ENCODE results near the gene PLEKHJ1.

Gene PLEKHJ1

DNA sequence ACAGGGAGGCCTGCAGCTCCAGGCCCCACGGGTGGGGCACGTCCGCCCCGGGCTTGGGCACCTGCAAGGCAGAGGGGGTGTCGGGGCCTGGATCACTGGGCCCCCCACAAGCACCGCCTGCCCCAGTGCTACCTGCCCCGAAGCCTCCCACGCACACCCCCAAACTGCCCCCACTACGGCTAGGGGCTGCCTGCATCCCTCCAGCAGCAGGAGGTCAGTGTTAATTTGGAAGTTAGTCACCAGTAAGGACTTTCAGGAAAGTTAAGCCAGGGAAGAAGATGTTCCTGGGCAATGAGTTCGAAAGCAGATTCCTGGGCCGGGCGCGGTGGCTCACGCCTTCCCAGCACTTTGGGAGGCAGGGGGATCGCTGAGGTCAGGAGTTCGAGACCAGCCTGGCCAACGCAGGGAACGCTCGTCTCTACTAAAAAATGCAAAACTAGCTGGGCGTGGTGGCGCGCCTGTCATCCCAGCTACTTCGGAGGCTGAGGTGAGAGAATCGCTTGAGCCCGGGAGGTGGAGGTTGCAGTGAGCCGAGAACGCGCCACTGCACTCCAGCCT is 40.4 kb upstream of the PLEKHJ1 start:
- H3K36me3 ChIP-seq (ENCODE audit: control insufficient read depth, insufficient read depth, low read length), result peaks cover 13% of the 10 kb centered on the region
- WGBS (ENCODE audit: insufficient coverage, insufficient read length), result no CpG with 5 or more reads among the region's 28 CpGs
- peaks cover 6% of the 10 kb centered on the region for H3K4me1 ChIP-seq (ENCODE audit: control insufficient read depth, insufficient read depth, low read length)

DNA sequence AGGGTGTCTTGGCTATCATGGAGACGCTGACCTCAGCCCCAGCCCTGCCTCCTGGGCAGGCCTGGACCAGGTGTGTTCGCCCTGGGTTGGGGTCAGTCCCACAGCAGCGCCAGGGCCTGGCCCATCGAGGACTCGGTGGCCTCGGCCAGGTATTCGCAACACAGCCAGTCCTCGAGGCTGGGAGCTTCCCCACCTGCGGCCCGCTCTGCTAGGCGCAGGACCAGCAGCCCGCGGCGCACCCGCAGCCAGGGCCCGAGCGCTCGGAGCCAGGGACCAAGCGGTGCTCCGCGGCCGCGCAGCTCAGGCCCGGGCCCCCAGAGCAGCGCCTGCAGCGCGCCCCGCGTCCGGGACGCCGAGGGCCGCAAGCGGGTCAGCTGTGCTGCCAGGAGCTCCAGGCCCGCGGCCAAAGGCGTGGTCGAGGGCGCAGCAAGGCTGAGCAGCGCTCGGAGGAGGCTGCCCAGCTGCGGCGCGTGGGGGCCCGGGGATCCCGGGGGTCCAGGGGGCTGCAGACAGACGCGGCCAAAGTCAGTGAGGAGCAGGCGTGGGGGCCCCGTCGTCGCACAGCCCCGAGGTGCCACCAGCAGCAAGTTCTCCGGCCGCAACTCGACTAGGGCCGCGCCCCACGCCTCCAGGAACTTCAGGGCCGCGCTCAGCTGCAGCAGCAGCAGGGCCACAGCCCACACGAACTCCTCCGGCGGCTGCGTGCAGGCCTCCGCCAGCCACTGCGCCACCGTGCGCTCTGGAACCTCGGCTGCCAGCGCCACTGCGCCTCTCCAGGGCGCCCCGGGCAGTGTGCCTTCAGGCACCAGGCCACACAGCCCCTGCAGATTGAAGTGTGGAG is 39.7 kb upstream of the PLEKHJ1 start:
- Histone ChIP-seq H3K36me3 (ENCODE audit: control insufficient read depth, insufficient read depth, low read length) (peaks cover 13% of the 10 kb centered on the region), H3K4me1 (ENCODE audit: control insufficient read depth, insufficient read depth, low read length) (peaks cover 6% of the 10 kb centered on the region), H3K9me3 (ENCODE audit: control insufficient read depth, insufficient read depth, low read length) (no peaks in the 10 kb centered on the region), H3K27me3 (ENCODE audit: control insufficient read depth, insufficient read depth, low read length) (no peaks in the 10 kb centered on the region), H3K27ac (ENCODE audit: low read length) (no peak overlapping the region), H3K4me3 (ENCODE audit: low read length) (no peak overlapping the region)
- no CpG with 5 or more reads among the region's 74 CpGs for WGBS (ENCODE audit: insufficient coverage, insufficient read length)
- DNase-seq (ENCODE audit: low read depth, low spot score), result no peak

More for the DNA sequence above, 40.4 kb upstream of the PLEKHJ1 start:
- H3K9me3 ChIP-seq (ENCODE audit: control insufficient read depth, insufficient read depth, low read length), result no peaks in the 10 kb centered on the region
- no peak overlapping the region for H3K4me3 ChIP-seq (ENCODE audit: low read length)
- H3K27ac ChIP-seq (ENCODE audit: low read length), result no peak overlapping the region
- no peaks in the 10 kb centered on the region for H3K27me3 ChIP-seq (ENCODE audit: control insufficient read depth, insufficient read depth, low read length)
- no peak for DNase-seq (ENCODE audit: low read depth, low spot score)

DNA sequence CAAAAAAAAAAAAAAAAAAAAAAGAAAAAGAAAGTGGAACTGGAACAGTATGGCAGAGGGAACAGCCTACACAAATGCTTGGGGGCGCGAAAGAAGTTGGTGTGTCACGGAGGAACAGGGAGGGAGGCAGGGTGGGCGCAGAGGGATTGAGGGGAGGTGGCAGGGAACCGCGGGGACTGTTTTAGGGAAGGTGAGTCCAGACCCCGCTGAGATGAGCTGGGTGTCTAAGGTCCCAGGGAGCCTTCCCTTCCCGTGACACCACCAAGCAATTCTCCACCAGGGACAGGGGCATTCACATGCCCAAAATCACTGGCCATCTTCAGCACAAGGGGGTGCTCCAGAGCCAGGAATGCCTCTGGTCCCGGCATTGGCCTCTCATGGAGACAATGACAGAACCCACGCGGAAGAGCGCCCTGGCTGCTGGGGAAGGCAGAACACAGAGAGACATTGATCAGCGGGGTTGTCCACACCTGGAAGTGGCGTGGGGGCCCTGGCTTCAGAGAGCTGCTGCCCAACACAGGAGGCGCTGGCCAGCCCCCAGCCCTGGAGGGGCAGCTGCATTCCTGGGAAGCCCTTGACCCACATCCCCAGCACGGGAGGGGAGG is 38.9 kb upstream of the PLEKHJ1 start:
- H3K36me3 ChIP-seq (ENCODE audit: control insufficient read depth, insufficient read depth, low read length), result peaks cover 13% of the 10 kb centered on the region
- WGBS (ENCODE audit: insufficient coverage, insufficient read length), result no CpG with 5 or more reads among the region's 16 CpGs
- DNase-seq (ENCODE audit: low read depth, low spot score), result peak; percentile 68
- H3K9me3 ChIP-seq (ENCODE audit: control insufficient read depth, insufficient read depth, low read length), result no peaks in the 10 kb centered on the region
- H3K27me3 ChIP-seq (ENCODE audit: control insufficient read depth, insufficient read depth, low read length), result no peaks in the 10 kb centered on the region
- H3K27ac ChIP-seq (ENCODE audit: low read length), result no peak overlapping the region
- H3K4me3 ChIP-seq (ENCODE audit: low read length), result no peak overlapping the region
- H3K4me1 ChIP-seq (ENCODE audit: control insufficient read depth, insufficient read depth, low read length), result peaks cover 6% of the 10 kb centered on the region

DNA sequence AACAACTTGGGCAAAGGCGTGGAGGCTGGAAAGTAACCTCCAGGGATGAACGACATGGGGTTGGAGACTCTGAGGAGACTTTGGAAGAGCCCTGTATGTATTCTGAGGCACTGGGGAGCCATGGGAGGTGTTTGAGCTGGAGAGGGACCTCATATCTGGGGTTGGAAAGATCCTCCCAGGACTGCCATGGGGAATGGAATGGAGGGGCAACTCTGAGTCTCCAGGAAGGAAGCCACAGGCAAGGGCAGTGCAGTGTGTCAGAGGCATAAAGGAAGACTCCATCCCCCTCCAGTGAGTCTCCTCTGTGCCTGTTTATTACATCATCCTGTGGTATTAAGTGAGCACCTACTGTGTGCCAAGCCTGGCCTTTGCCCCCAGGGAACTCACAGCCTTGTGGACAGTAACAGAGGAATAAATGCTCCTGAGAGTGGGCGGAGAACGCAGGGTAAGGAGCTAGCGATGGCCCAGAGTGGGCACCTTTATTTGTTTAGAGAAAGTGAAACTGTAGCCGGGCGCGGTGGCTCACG is 38.1 kb upstream of the PLEKHJ1 start:
- Histone ChIP-seq H3K9me3 (ENCODE audit: control insufficient read depth, insufficient read depth, low read length) (no peaks in the 10 kb centered on the region), H3K27me3 (ENCODE audit: control insufficient read depth, insufficient read depth, low read length) (no peaks in the 10 kb centered on the region), H3K36me3 (ENCODE audit: control insufficient read depth, insufficient read depth, low read length) (peaks cover 13% of the 10 kb centered on the region), H3K4me3 (ENCODE audit: low read length) (no peak overlapping the region), H3K4me1 (ENCODE audit: control insufficient read depth, insufficient read depth, low read length) (peaks cover 6% of the 10 kb centered on the region), H3K27ac (ENCODE audit: low read length) (no peak overlapping the region)
- DNase-seq (ENCODE audit: low read depth, low spot score), result no peak
- no CpG with 5 or more reads among the region's 9 CpGs for WGBS (ENCODE audit: insufficient coverage, insufficient read length)

DNA sequence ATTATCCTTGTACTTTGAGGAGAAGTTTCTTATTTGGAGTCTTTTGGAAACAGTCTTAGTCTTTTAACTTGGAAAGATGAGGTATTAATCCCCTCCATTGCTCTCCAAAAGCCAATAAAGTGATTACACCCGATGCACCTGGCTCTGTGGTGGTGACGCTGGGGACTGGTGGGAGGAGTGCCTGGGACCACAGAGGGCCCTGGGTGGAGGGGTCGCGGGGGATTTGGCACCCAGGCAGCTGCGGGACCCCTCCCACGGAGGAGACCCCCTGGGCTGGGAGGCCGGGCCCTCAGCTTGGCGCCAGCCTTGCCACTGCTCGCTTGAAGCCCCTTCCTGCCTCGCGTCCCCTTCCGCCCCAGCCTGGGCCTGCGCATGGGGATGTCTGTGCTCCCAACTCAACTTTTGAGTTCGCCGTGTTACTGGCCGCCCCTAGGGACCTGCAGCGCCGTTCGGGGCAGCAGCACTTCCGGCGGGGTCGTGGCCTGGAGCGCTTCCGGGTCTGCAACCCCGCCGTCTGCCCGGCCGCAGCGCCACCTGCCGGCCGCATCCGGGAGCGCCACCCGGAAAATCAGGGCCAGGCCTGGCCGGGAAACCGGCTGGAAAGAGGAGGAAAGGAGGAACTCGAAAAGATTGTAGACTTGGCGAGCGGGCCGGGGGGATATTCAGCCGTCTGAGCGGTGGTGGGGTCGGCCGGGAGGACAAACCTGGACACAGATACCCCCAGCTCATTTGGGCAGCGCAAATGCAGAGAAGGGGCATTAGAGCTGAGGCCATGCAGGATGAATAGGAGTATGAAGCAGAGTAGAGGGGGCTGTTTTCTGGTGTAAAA is 37.4 kb upstream of the PLEKHJ1 start:
- WGBS (ENCODE audit: insufficient coverage, insufficient read length), result no CpG with 5 or more reads among the region's 45 CpGs
- Histone ChIP-seq H3K36me3 (ENCODE audit: control insufficient read depth, insufficient read depth, low read length) (peaks cover 13% of the 10 kb centered on the region), H3K4me3 (ENCODE audit: low read length) (no peak overlapping the region), H3K9me3 (ENCODE audit: control insufficient read depth, insufficient read depth, low read length) (no peaks in the 10 kb centered on the region), H3K4me1 (ENCODE audit: control insufficient read depth, insufficient read depth, low read length) (peaks cover 6% of the 10 kb centered on the region), H3K27ac (ENCODE audit: low read length) (no peak overlapping the region), H3K27me3 (ENCODE audit: control insufficient read depth, insufficient read depth, low read length) (no peaks in the 10 kb centered on the region)
- DNase-seq (ENCODE audit: low read depth, low spot score), result peak; percentile 66

DNA sequence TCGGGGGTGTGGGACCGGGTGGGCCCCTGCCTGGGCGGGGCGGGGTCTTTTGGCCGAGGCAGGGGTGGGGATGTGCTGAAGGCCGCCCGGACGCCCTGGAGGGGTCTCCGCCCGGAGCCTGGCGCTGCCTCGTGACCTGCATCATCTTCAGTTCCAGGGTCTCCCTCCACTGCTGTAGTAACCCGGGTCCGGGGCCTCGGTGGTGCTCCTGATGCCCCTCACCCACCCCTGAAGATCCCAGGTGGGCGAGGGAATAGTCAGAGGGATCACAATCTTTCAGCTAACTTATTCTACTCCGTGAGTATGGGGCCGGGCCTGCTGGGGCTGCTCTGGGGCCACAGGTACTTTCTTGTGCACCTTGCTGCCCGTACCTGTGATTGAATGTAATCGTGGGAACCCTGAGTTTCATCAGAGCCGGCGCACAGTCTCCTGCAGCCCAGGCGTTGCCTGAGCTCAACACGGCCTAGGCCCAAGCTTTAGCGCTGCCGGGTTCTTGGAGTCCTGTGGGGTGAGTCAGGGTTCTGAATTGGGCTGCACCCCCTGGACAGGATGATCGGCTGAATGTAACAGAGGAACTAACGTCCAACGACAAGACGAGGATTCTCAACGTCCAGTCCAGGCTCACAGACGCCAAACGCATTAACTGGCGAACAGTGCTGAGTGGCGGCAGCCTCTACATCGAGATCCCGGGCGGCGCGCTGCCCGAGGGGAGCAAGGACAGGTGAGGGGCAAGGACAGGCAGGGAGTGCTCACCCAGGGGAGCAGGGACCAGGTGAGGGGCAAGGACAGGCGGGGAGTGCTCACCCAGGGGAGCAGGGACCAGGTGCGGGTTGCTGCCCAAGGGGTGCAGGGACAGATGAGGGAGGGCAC is 35.3 kb upstream of the PLEKHJ1 start:
- Histone ChIP-seq H3K36me3 (ENCODE audit: control insufficient read depth, insufficient read depth, low read length) (peaks cover 13% of the 10 kb centered on the region), H3K4me1 (ENCODE audit: control insufficient read depth, insufficient read depth, low read length) (peaks cover 6% of the 10 kb centered on the region), H3K9me3 (ENCODE audit: control insufficient read depth, insufficient read depth, low read length) (no peaks in the 10 kb centered on the region), H3K27me3 (ENCODE audit: control insufficient read depth, insufficient read depth, low read length) (no peaks in the 10 kb centered on the region), H3K27ac (ENCODE audit: low read length) (no peak overlapping the region), H3K4me3 (ENCODE audit: low read length) (peak overlapping the region; percentile 97; the same call in 1 of the 2 replicates)
- DNase-seq (ENCODE audit: low read depth, low spot score), result no peak
- no CpG with 5 or more reads among the region's 43 CpGs for WGBS (ENCODE audit: insufficient coverage, insufficient read length)

DNA sequence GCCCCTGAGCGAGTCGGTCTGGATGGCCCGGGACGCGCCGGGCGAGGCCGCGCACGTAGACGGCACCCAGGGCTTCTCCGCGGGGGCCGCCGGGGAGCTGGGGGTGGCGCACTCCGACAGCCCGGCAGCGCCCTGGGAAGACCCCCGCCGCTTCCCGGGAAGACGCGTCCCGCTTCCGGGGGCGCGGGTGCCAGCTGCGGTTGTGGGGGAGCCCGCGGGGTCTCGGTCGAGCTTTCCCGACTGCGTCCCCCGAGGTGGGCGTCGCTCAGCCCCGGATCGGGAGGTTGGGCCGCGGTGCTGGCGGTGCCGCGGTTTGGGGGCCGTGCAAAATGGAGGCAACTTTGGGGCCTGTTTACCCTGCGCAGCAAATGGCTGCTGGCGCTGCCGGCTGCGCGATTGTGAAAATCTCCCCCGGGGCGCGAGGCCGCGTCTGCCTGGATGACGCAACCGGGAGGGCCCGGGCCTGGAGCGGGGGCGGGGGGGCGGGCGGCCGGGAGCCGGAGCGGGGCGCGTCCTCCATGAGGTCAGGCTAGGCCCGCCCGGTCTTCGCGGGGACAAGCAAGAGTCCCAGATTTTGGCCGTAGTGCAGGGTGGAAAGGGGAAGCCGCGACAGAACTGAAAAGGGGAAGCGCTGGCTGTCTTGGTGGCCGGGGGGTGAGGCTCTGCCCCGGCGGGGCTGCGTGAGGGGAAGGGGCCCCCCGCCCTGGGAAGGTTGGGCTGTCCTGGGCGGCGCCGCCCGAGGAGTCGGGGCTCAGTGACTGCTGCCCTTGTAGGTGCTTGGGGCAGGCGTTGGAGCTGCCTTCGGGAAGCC is 34.5 kb upstream of the PLEKHJ1 start:
- H3K27me3 ChIP-seq (ENCODE audit: control insufficient read depth, insufficient read depth, low read length), result no peaks in the 10 kb centered on the region
- peak overlapping the region; percentile 97 for H3K4me3 ChIP-seq (ENCODE audit: low read length)
- peaks cover 13% of the 10 kb centered on the region for H3K36me3 ChIP-seq (ENCODE audit: control insufficient read depth, insufficient read depth, low read length)
- H3K9me3 ChIP-seq (ENCODE audit: control insufficient read depth, insufficient read depth, low read length), result no peaks in the 10 kb centered on the region
- H3K27ac ChIP-seq (ENCODE audit: low read length), result no peak overlapping the region
- DNase-seq (ENCODE audit: low read depth, low spot score), result no peak
- H3K4me1 ChIP-seq (ENCODE audit: control insufficient read depth, insufficient read depth, low read length), result peaks cover 6% of the 10 kb centered on the region
- WGBS (ENCODE audit: insufficient coverage, insufficient read length), result no CpG with 5 or more reads among the region's 88 CpGs

DNA sequence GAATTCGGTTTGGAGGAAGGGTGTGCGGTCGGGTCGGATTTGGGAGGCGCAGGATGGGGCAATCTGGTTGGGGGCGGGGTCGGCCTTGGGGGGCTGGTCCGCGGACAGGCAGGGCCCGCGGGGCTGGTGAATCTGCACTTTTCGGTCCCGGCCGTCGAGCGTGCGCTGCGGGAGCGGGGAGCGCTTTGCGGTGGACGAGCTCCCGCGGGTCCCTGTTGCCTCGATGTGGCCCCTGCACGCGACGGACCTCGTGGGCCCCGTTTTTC is 34.0 kb upstream of the PLEKHJ1 start:
- no peaks in the 10 kb centered on the region for H3K27me3 ChIP-seq (ENCODE audit: control insufficient read depth, insufficient read depth, low read length)
- peak overlapping the region; percentile 97 for H3K4me3 ChIP-seq (ENCODE audit: low read length)
- H3K4me1 ChIP-seq (ENCODE audit: control insufficient read depth, insufficient read depth, low read length), result peaks cover 5% of the 10 kb centered on the region
- no peak overlapping the region for H3K27ac ChIP-seq (ENCODE audit: low read length)
- H3K9me3 ChIP-seq (ENCODE audit: control insufficient read depth, insufficient read depth, low read length), result no peaks in the 10 kb centered on the region
- no CpG with 5 or more reads among the region's 30 CpGs for WGBS (ENCODE audit: insufficient coverage, insufficient read length)
- peaks cover 13% of the 10 kb centered on the region for H3K36me3 ChIP-seq (ENCODE audit: control insufficient read depth, insufficient read depth, low read length)
- DNase-seq (ENCODE audit: low read depth, low spot score), result no peak

Data from iPS DF 6.9 (cell line).